ENCODE measurements around the gene COMMD3. TPM values are rescaled to one million over a fixed set of nuclear protein-coding genes. Genes with fewer than 3 reads are reported as not detected.

COMMD3 gene
- total and polyA plus RNA-seq, 2 of the 8 experiments (the other 6 are each of a cell fraction or from before 2014, with no cell fraction given): 2.3 to 2.7 TPM

GRCh38 chr10:22324893-22325271 lies 8.7 kb downstream of the COMMD3 start:
- Histone ChIP-seq H4K20me1 (replicated peaks in 1 of 2; ENCODE audit: control insufficient read depth in 1 of 2, insufficient read depth in 2 of 2, low read length in 2 of 2) (peaks cover 7 to 14% of the 10 kb centered on the region in 2 experiments), H3K14ac (ENCODE audit: insufficient read length) (no peak overlapping the region), H3K27ac (ENCODE audit: low read depth, low read length) (no peak overlapping the region), H3K9me3 (ENCODE audit: insufficient read depth in 2 of 2, low read depth in 1 of 2, low read length in 1 of 2) (no peaks in the 10 kb centered on the region), H3K23me2 (ENCODE audit: low read depth, low read length) (peaks cover 8% of the 10 kb centered on the region), H3K4me1 (replicated peaks in 1 of 4; ENCODE audit: control insufficient read depth in 3 of 4, insufficient read depth in 4 of 4, low read length in 3 of 4) (peaks cover 6 to 21% (median 7%) of the 10 kb centered on the region in 4 experiments; a peak in 5 of 7 replicates), H4K5ac (ENCODE audit: insufficient read length, low read depth, low read length) (no peak overlapping the region), H3K4me2 (ENCODE audit: insufficient read depth in 1 of 2, low read depth in 2 of 2, low read length in 2 of 2) (peak overlapping the region; percentile 55 to 78), H3K79me1 (ENCODE audit: low read depth, low read length) (no peaks in the 10 kb centered on the region), H2BK120ac (replicated peaks; ENCODE audit: low read depth, low read length) (no peak overlapping the region), H3K23ac (ENCODE audit: insufficient read length) (no peak overlapping the region), H3K27me3 (replicated peaks in 1 of 4; ENCODE audit: control insufficient read depth in 3 of 4, extremely low read depth in 1 of 4, insufficient read depth in 3 of 4, low read length in 3 of 4) (peaks cover 33 to 57% (median 49%) of the 10 kb centered on the region in 4 experiments), H3K9ac (replicated peaks in 1 of 4; ENCODE audit: extremely low read depth in 1 of 4, low read depth in 3 of 4, low read length in 3 of 4) (no peak overlapping the region), H3K4ac (replicated peaks; ENCODE audit: insufficient read length, low read depth, low read length) (no peak overlapping the region), H3K56ac (replicated peaks; ENCODE audit: insufficient read length, low read depth, low read length) (no peak overlapping the region), H4K8ac (ENCODE audit: extremely low read depth, insufficient read depth, low read length) (no peak overlapping the region), H3K36me3 (ENCODE audit: control insufficient read depth in 2 of 4, insufficient read depth in 4 of 4, low read length in 3 of 4) (no peaks in the 10 kb centered on the region; a peak in 2 of 8 replicates), H2AFZ (ENCODE audit: low read length) (no peak overlapping the region), H3K18ac (ENCODE audit: extremely low read depth, low read length) (no peak overlapping the region), H3K79me2 (ENCODE audit: control insufficient read depth in 1 of 2, insufficient read depth in 2 of 2, low read length in 2 of 2) (no peaks in the 10 kb centered on the region), H4K91ac (replicated peaks; ENCODE audit: insufficient read length, low read length) (no peak overlapping the region), H2AK5ac (ENCODE audit: low read depth, low read length) (no peak overlapping the region), H2BK15ac (ENCODE audit: low read length) (no peak overlapping the region), H2BK5ac (ENCODE audit: low read depth, low read length) (no peak overlapping the region), H2BK12ac (ENCODE audit: low read depth, low read length) (peak overlapping the region; percentile 1; the same call in 1 of the 2 replicates), H3K4me3 (ENCODE audit: extremely low read depth in 1 of 4, insufficient read depth in 2 of 4, low read depth in 3 of 4, low read length in 4 of 4) (peak overlapping the region; percentile 33 to 64 (median 44)), H2BK20ac (ENCODE audit: low read length) (no peak overlapping the region)
- POLR2A ChIA-PET (ENCODE audit: partially characterized antibody): interaction anchor here (1.0 to 1.3 kb wide), 2 partner anchors 9 to 15 kb away, joined by 4 read pairs; partner anchors contain the start of gene COMMD3
- DNase-seq (ENCODE audit: low read depth in 1 of 2, low spot score in 2 of 2) (no peak), FAIRE-seq (no peak)
- TF ChIP-seq SUZ12 (IDR thresholded peaks at IDR 0.05; ENCODE audit: low read length) (peak; percentile 33), RXRA (IDR thresholded peaks at IDR 0.05; ENCODE audit: insufficient read depth, low read depth, low read length) (no peak), EZH2 (IDR thresholded peaks at IDR 0.05; ENCODE audit: low read depth, low read length, severe bottlenecking) (peak; percentile 68)
- CTCF ChIA-PET (ENCODE audit: partially characterized antibody): interaction anchor here (1.3 kb wide), 1 partner anchor 332 kb away, joined by 4 read pairs; no protein-coding TSS in a partner anchor
- 4% methylated on average over 9 of the region's 9 CpGs; no CpG with 5 or more reads in 1 of the 2 experiments for WGBS, 2 experiments (ENCODE audit: extremely low coverage in 1 of 2, insufficient coverage in 1 of 2, insufficient read length in 1 of 2, insufficient replicate concordance in 2 of 2, low coverage in 1 of 2, low lambda C conversion rate in 2 of 2, missing lambda C conversion rate in 1 of 2)

Measured in H1 (cell line).